Endothelial cell of umbilical vein (primary cell): ENCODE measurements around the gene ANKRD39. TPM values are rescaled to one million over a fixed set of nuclear protein-coding genes. Genes with fewer than 3 reads are reported as not detected.

Experiments used
- BruUV-seq: library from RNA; stranded (reverse); fragments of 400-500 nt; replicated peaks from 2 replicates; lab custom pipeline; 2021; lab: Mats Ljungman, UMichigan
- CTCF ChIA-PET: fragments of 300-600, 350-600 bp; sonication (Branson Sonifier 250); formaldehyde crosslinking; loops from one replicate; lab custom pipeline; 2021; ENCODE audit warnings: antibody characterized with exemption, inconsistent platforms; lab: Charles Lee
- POLR2A ChIA-PET: fragments of 300-600, 350-600 bp; sonication (Branson Sonifier 250); formaldehyde crosslinking; loops from one replicate; lab custom pipeline; 2021; ENCODE audit warnings: antibody characterized with exemption, inconsistent platforms; lab: Charles Lee
- DNase-seq: peaks from one replicate; pipeline ENCODE4 v3.0.0-alpha.2; 2011; ENCODE audit warnings: low read depth, low spot score
- FAIRE-seq: peaks from 2 replicates; lab custom pipeline; 2011; peaks lifted over from hg19 to GRCh38; lab: Jason Lieb, UNC
- H2AFZ ChIP-seq: 2 replicates; pipeline ENCODE4 v1.6.0; 2012; ENCODE audit warnings: low read depth, low read length, control low read depth, inconsistent platforms
- H3K27ac ChIP-seq: 2 replicates; pipeline ENCODE4 v1.5.1; 2011; ENCODE audit warnings: low read depth, mild to moderate bottlenecking, control low read depth, low read length, moderate library complexity; ENCODE audit not compliant: insufficient read depth
- H3K27me3 ChIP-seq, 2 experiments: 2 replicates each; pipeline versions ENCODE4 v1.6.0 to v1.6.1; 2011; ENCODE audit warnings: low read length in 2 of 2, mixed read lengths in 1 of 2; ENCODE audit not compliant: control insufficient read depth in 2 of 2, insufficient read depth in 2 of 2
- H3K36me3 ChIP-seq, 2 experiments: 2 replicates in 1 of 2; 3 replicates in 1 of 2; pipeline ENCODE4 v1.5.1; 2011; ENCODE audit warnings: low read length in 2 of 2, mild to moderate bottlenecking in 1 of 2, moderate library complexity in 1 of 2; ENCODE audit not compliant: control insufficient read depth in 2 of 2, insufficient read depth in 2 of 2; ENCODE audit errors: extremely low read depth in 1 of 2
- H3K4me1 ChIP-seq: 3 replicates; pipeline ENCODE4 v1.5.1; 2011; ENCODE audit warnings: mild to moderate bottlenecking, low read length; ENCODE audit not compliant: control insufficient read depth, insufficient read depth; ENCODE audit errors: extremely low read depth
- H3K4me2 ChIP-seq: 2 replicates; pipeline ENCODE4 v1.6.1; 2011; ENCODE audit warnings: low read length, control low read depth, mixed read lengths; ENCODE audit not compliant: insufficient read depth
- H3K4me3 ChIP-seq, 3 experiments: fragments of 200-600 bp in 1 of 3; sonication (generic), shearing (Covaris generic) in 1 of 3; replicated peaks in 1 of 3; 2 replicates each; pipeline ENCODE4 v1.5.1; 2011 to 2016; ENCODE audit warnings: control low read depth in 3 of 3, low read length in 3 of 3, mild to moderate bottlenecking in 2 of 3, inconsistent platforms in 1 of 3, low read depth in 1 of 3, moderate library complexity in 1 of 3; ENCODE audit not compliant: insufficient read depth in 1 of 3
- H3K79me2 ChIP-seq: 2 replicates; pipeline ENCODE4 v1.6.0; 2012; ENCODE audit warnings: low read length, inconsistent platforms; ENCODE audit not compliant: control insufficient read depth, insufficient read depth
- H3K9ac ChIP-seq: replicated peaks from 2 replicates; pipeline ENCODE3; 2011; ENCODE audit warnings: low read length, control low read depth; ENCODE audit not compliant: insufficient read depth; ENCODE audit errors: extremely low read depth
- H3K9me1 ChIP-seq: replicated peaks from 3 replicates; pipeline ENCODE4 v1.6.0; 2011; ENCODE audit warnings: mild to moderate bottlenecking, low read length; ENCODE audit not compliant: control insufficient read depth, insufficient read depth; ENCODE audit errors: extremely low read depth
- H3K9me3 ChIP-seq: replicated peaks from 2 replicates; pipeline ENCODE4 v1.5.1; 2012; ENCODE audit warnings: low read length, inconsistent platforms; ENCODE audit not compliant: control insufficient read depth, insufficient read depth
- H4K20me1 ChIP-seq: replicated peaks from 2 replicates; pipeline ENCODE3; 2011; ENCODE audit warnings: mild to moderate bottlenecking, low read length; ENCODE audit not compliant: control insufficient read depth, insufficient read depth; ENCODE audit errors: extremely low read depth
- CTCF ChIP-seq, 2 donors: IDR thresholded peaks; 1 replicate in 1 of 2; 2 replicates in 1 of 2; pipeline ENCODE4 v1.5.1; 2011; ENCODE audit warnings: low read length in 2 of 2, mild to moderate bottlenecking in 2 of 2, moderate library complexity in 2 of 2, control low read depth in 1 of 2, inconsistent platforms in 1 of 2, low read depth in 1 of 2; ENCODE audit not compliant: insufficient read depth in 1 of 2; ENCODE audit errors: extremely low read depth in 1 of 2
- EZH2 ChIP-seq: IDR thresholded peaks from 2 replicates; pipeline ENCODE4 v1.6.1; 2012; ENCODE audit warnings: borderline replicate concordance, low read depth, mild to moderate bottlenecking, moderate library complexity, low read length, inconsistent platforms; ENCODE audit not compliant: severe bottlenecking
- FOS ChIP-seq: IDR thresholded peaks from 2 replicates; pipeline ENCODE4 v1.6.1; 2011; ENCODE audit warnings: mild to moderate bottlenecking, low read length, moderate library complexity, borderline replicate concordance; ENCODE audit not compliant: insufficient read depth
- GATA2 ChIP-seq: IDR thresholded peaks from 2 replicates; pipeline ENCODE4 v1.7.0; 2011; ENCODE audit warnings: low read depth, mild to moderate bottlenecking, moderate library complexity, mixed read lengths, low read length; ENCODE audit not compliant: insufficient read length, insufficient read depth
- JUN ChIP-seq: IDR thresholded peaks from 2 replicates; pipeline ENCODE4 v1.6.1; 2011; ENCODE audit warnings: borderline replicate concordance, low read depth; ENCODE audit not compliant: insufficient read length, insufficient read depth
- MAX ChIP-seq: IDR thresholded peaks from 2 replicates; pipeline ENCODE4 v1.6.1; 2011; ENCODE audit not compliant: insufficient read depth, insufficient read length
- MYC ChIP-seq: IDR thresholded peaks from one replicate; pipeline ENCODE4 v1.6.1; 2011; ENCODE audit warnings: mild to moderate bottlenecking, low read depth, low read length
- POLR2A ChIP-seq: IDR thresholded peaks from 2 replicates; pipeline ENCODE4 v1.6.1; 2012; ENCODE audit warnings: low read depth, mild to moderate bottlenecking, control low read depth, low read length
- POLR2AphosphoS5 ChIP-seq: IDR thresholded peaks from 2 replicates; pipeline ENCODE4 v1.6.1; 2012; ENCODE audit warnings: low read depth, mild to moderate bottlenecking, control low read depth, low read length, moderate library complexity; ENCODE audit not compliant: insufficient read depth
- dilution Hi-C: fragments of 300-500 bp; cut with MboI; formaldehyde crosslinking; loops from one replicate; pipeline ENCODE4 v1.15.0; 2019; ENCODE audit warnings: low sequenced_read_pairs; ENCODE audit not compliant: extremely low pct_ligation_motif_present
- intact Hi-C: fragments of 100-400 bp; cut with micrococcal nuclease; formaldehyde crosslinking; loops from one replicate; pipeline ENCODE4 v1.10.0; 2022
- polyA plus RNA-seq, 4 experiments: library from polyadenylated mRNA; depleted of rRNA in 3 of 4; stranded (reverse) in 3 of 4; unstranded in 1 of 4; fragments of >200 nt; gene quantifications; 2 replicates each; pipeline versions ENCODE4 v1.2.1 to v1.2.3, GENCODE V29; 2011 to 2012; ENCODE audit warnings: missing spikeins in 1 of 4
- total RNA-seq: library from RNA; stranded (reverse); gene quantifications from 2 replicates; pipeline ENCODE4 v1.2.3, GENCODE V29; 2021

The ANKRD39 gene
- total and polyA plus RNA-seq, 2 donors (not counting 3 experiments of a cell fraction or from before 2014, with no cell fraction given) = 14.7 to 17.9 TPM

GRCh38 chr2:96897491-96898134 lies 39.8 kb upstream of the ANKRD39 start:
- Histone ChIP-seq H3K79me2 (no peaks in the 10 kb centered on the region), H3K4me1 (no peaks in the 10 kb centered on the region), H3K27ac (no peak overlapping the region), H4K20me1 (no peaks in the 10 kb centered on the region), H3K4me2 (no peak overlapping the region), H3K9ac (no peak overlapping the region), H3K27me3 (no peaks in the 10 kb centered on the region), H3K36me3 (no peaks in the 10 kb centered on the region), H3K4me3 (no peak overlapping the region), H2AFZ (no peak overlapping the region), H3K9me1 (no peaks in the 10 kb centered on the region), H3K9me3 (no peaks in the 10 kb centered on the region)
- intact Hi-C loops = no loop called here
- TF ChIP-seq POLR2A (no peak), GATA2 (no peak), CTCF (IDR thresholded peaks at IDR 0.05; ENCODE audit: extremely low read depth in 1 of 2, insufficient read depth in 1 of 2, low read depth in 1 of 2, low read length in 2 of 2) (no peak), POLR2AphosphoS5 (no peak), JUN (no peak), EZH2 (no peak), MAX (no peak), MYC (no peak), FOS (no peak)
- ChIA-PET CTCF (interaction anchor here (1.3 kb wide), 1 partner anchor 53 kb away, joined by 4 read pairs; no protein-coding TSS in a partner anchor), POLR2A (no interaction called here)
- no TSS peak for BruUV-seq
- dilution Hi-C loops = no loop called here
- no peak for FAIRE-seq
- no peak for DNase-seq
